K562 (cell line): ENCODE data around the gene ADARB2. TPM values are rescaled to one million over a fixed set of nuclear protein-coding genes. Genes with fewer than 3 reads are reported as not detected.

Experiments
- ATAC-seq: fragments of 200-7000 bp; cut with Tn5 transposase; 3 replicates; pipeline ENCODE4 v1.9.1; 2020; ENCODE audit warnings: moderate library complexity
- BruUV-seq: library from RNA; stranded (reverse); fragments of 400-500 nt; replicated peaks from 2 replicates; lab custom pipeline; 2021; lab: Mats Ljungman, UMichigan
- CTCF ChIA-PET: fragments of 300-600 bp; formaldehyde crosslinking; extraction: SDS; loops from one replicate; lab custom pipeline; 2021; ENCODE audit warnings: low intra/inter-chr PET ratio; lab: Yijun Ruan, JAX
- POLR2A ChIA-PET: fragments of 300-600, 350-650 bp; sonication (Branson Sonifier 250); formaldehyde crosslinking; extraction: SDS; loops from one replicate; lab custom pipeline; 2021; ENCODE audit warnings: antibody characterized with exemption, inconsistent platforms; lab: Yijun Ruan, JAX
- DNase-seq, 4 experiments: peaks; one replicate each; pipeline versions ENCODE4 v3.0.0 to v3.0.0-alpha.2; 2011 to 2018; ENCODE audit warnings: low spot score in 3 of 4, mixed read lengths in 3 of 4; ENCODE audit errors: extremely low read depth in 1 of 4
- FAIRE-seq: peaks from 2 replicates; lab custom pipeline; 2011; peaks lifted over from hg19 to GRCh38; lab: Jason Lieb, UNC
- H2AFZ ChIP-seq: 2 replicates; pipeline ENCODE4 v1.6.0; 2011; ENCODE audit warnings: low read depth, low read length, control low read depth, inconsistent platforms
- H3K27ac ChIP-seq: fragments of 200-600 bp; 3 replicates; pipeline ENCODE4 v1.8.0; 2011; ENCODE audit warnings: low read depth, mild to moderate bottlenecking, control low read depth, inconsistent platforms, low read length, moderate library complexity, mixed read lengths; ENCODE audit errors: extremely low read depth
- H3K27me3 ChIP-seq, 2 experiments: fragments of 300-600 bp in 1 of 2; 2 replicates in 1 of 2; 3 replicates in 1 of 2; pipeline versions ENCODE4 v1.6.0 to v1.8.0; 2011; ENCODE audit warnings: inconsistent platforms in 2 of 2, low read length in 2 of 2, mild to moderate bottlenecking in 1 of 2, mixed read lengths in 1 of 2, moderate library complexity in 1 of 2; ENCODE audit not compliant: control insufficient read depth in 2 of 2, insufficient read depth in 2 of 2
- H3K36me3 ChIP-seq: fragments of 300-600 bp; 3 replicates; pipeline ENCODE4 v1.8.0; 2011; ENCODE audit warnings: mild to moderate bottlenecking, low read length, inconsistent platforms; ENCODE audit not compliant: control insufficient read depth, insufficient read depth
- H3K4me1 ChIP-seq, 2 experiments: fragments of 200-600 bp in 1 of 2; replicated peaks in 1 of 2; 2 replicates in 1 of 2; 3 replicates in 1 of 2; pipeline versions ENCODE4 v1.5.1 to v1.8.0; 2011; ENCODE audit warnings: inconsistent platforms in 2 of 2, low read length in 2 of 2, mild to moderate bottlenecking in 1 of 2, mixed read lengths in 1 of 2, moderate library complexity in 1 of 2; ENCODE audit not compliant: control insufficient read depth in 2 of 2, insufficient read depth in 2 of 2
- H3K4me2 ChIP-seq: 2 replicates; pipeline ENCODE4 v1.6.1; 2011; ENCODE audit warnings: low read length, control low read depth, inconsistent platforms, mixed read lengths; ENCODE audit not compliant: insufficient read depth
- H3K4me3 ChIP-seq: fragments of 200-600 bp; sonication (generic), shearing (Covaris generic); 2 replicates; pipeline ENCODE4 v1.5.1; 2016; ENCODE audit warnings: control low read depth, inconsistent platforms
- H3K79me2 ChIP-seq: fragments of 200-600 bp; 3 replicates; pipeline ENCODE4 v1.8.0; 2011; ENCODE audit warnings: low read length, inconsistent platforms; ENCODE audit not compliant: control insufficient read depth, insufficient read depth
- H3K9ac ChIP-seq, 2 experiments: 2 replicates each; pipeline versions ENCODE4 v1.6.0 to v1.6.1; 2011; ENCODE audit warnings: low read depth in 2 of 2, low read length in 2 of 2, control low read depth in 1 of 2, inconsistent platforms in 1 of 2, mild to moderate bottlenecking in 1 of 2, mixed read lengths in 1 of 2; ENCODE audit not compliant: insufficient read depth in 1 of 2
- H3K9me1 ChIP-seq: one replicate; pipeline ENCODE4 v1.6.0; 2011; ENCODE audit warnings: inconsistent platforms, mild to moderate bottlenecking, low read length, moderate library complexity; ENCODE audit not compliant: control insufficient read depth, insufficient read depth
- H3K9me3 ChIP-seq: replicated peaks from 2 replicates; pipeline ENCODE4 v1.5.1; 2011; ENCODE audit warnings: low read depth, low read length, inconsistent platforms; ENCODE audit not compliant: control insufficient read depth, insufficient read depth
- H4K20me1 ChIP-seq: replicated peaks from 2 replicates; pipeline ENCODE4 v1.6.1; 2011; ENCODE audit warnings: low read length, inconsistent platforms, mixed read lengths; ENCODE audit not compliant: control insufficient read depth, insufficient read depth
- CEBPB ChIP-seq: fragments of 450-650 bp; IDR thresholded peaks from 2 replicates; pipeline ENCODE4 v1.6.1; 2016; ENCODE audit warnings: missing genetic modification characterization, missing compliant biosample characterization
- NFIC ChIP-seq: fragments of 450-650 bp; IDR thresholded peaks from 2 replicates; pipeline ENCODE4 v1.6.1; 2017; ENCODE audit warnings: mild to moderate bottlenecking, inconsistent platforms
- ZNF431 ChIP-seq: sonication (generic); formaldehyde crosslinking; IDR thresholded peaks from 2 replicates; pipeline ENCODE4 v1.8.0; 2022; ENCODE audit warnings: mild to moderate bottlenecking, missing genetic modification reagents
- WGBS: fragments of 100-300 bp; shearing (Covaris generic); methylation state at CpG from one replicate; pipeline ENCODE4 v1.1.6; 2016; ENCODE audit warnings: low coverage, mixed read lengths; ENCODE audit not compliant: insufficient coverage; ENCODE audit errors: missing lambda C conversion rate; 5-methylcytosine and 5-hydroxymethylcytosine counted together
- in situ Hi-C: fragments of 300-500 bp; cut with MboI; formaldehyde crosslinking; loops from 4 replicates; pipeline ENCODE4 v1.15.0; 2018; ENCODE audit warnings: inconsistent platforms, mixed read lengths
- intact Hi-C: fragments of 100-400 bp; cut with micrococcal nuclease; formaldehyde crosslinking; loops from 2 replicates; pipeline ENCODE4 v1.14.2; 2022
- polyA plus RNA-seq, 8 experiments: library from polyadenylated mRNA; depleted of rRNA in 4 of 8; stranded (reverse) in 5 of 8; unstranded in 3 of 8; fragments of >200 nt; fragmentation: Nextera tagmentation in 2 of 8; fragmentation: Illumina TruSeq in 1 of 8; extraction: Ambion mirVana in 2 of 8; extraction: Trizol in 1 of 8; gene quantifications; 2 replicates each; pipeline versions ENCODE4 v1.2.1 to v1.2.3, GENCODE V29; 2011 to 2014; ENCODE audit warnings: inconsistent platforms in 1 of 8, missing spikeins in 1 of 8
- total RNA-seq, 7 experiments: library from RNA; depleted of rRNA in 6 of 7; stranded (reverse); fragments of >200 nt in 6 of 7; fragmentation: Illumina TruSeq in 2 of 7; extraction: Trizol in 2 of 7; gene quantifications; 2 replicates each; pipeline versions ENCODE4 v1.2.1 to v1.2.3, GENCODE V29; 2011 to 2021; ENCODE audit warnings: low replicate concordance in 1 of 7

The ADARB2 gene
- total and polyA plus RNA-seq, 9 of the 15 experiments (the other 6 are each of a cell fraction or from before 2014, with no cell fraction given), result not detected

- no peak for TF ChIP-seq ZNF431
- Histone ChIP-seq H2AFZ (no peak overlapping the region), H3K27ac (no peak overlapping the region), H3K9me3 (no peaks in the 10 kb centered on the region), H3K27me3 (peaks cover 48 to 65% of the 10 kb centered on the region in 2 experiments), H3K9ac (no peak overlapping the region; a peak in 1 of 4 replicates), H3K4me2 (no peak overlapping the region), H4K20me1 (peaks cover 14% of the 10 kb centered on the region; the same call in 1 of the 2 replicates), H3K79me2 (no peaks in the 10 kb centered on the region), H3K36me3 (no peaks in the 10 kb centered on the region), H3K9me1 (no peaks in the 10 kb centered on the region), H3K4me1 (peaks cover 0 to 8% of the 10 kb centered on the region in 2 experiments; a peak in 2 of 5 replicates), H3K4me3 (no peak overlapping the region)
- FAIRE-seq (no peak), ATAC-seq (no peak), DNase-seq (no peak)
- CTCF ChIA-PET, result no interaction called here
- in situ Hi-C loops (no loop called here), intact Hi-C loops (no loop called here)
- no TSS peak for BruUV-seq
- WGBS, result 14% methylated on average over 22 of the region's 24 CpGs
- POLR2A ChIA-PET, result no interaction called here
Measured at GRCh38 chr10:1199897-1200721, 537.2 kb downstream of the ADARB2 start.

GRCh38 chr10:1199345-1199673 lies 538.0 kb downstream of the ADARB2 start:
- DNase-seq (no peak), ATAC-seq (no peak), FAIRE-seq (no peak)
- TF ChIP-seq NFIC, result peak; percentile 50
- no peak for TF ChIP-seq CEBPB
- H3K4me2 ChIP-seq, result no peak overlapping the region
- ChIA-PET POLR2A (no interaction called here), CTCF (no interaction called here)
- no peaks in the 10 kb centered on the region for H3K36me3 ChIP-seq
- no peaks in the 10 kb centered on the region for H3K9me3 ChIP-seq
- H3K27ac ChIP-seq, result no peak overlapping the region
- H3K4me3 ChIP-seq, result no peak overlapping the region
- H3K9ac ChIP-seq, result no peak overlapping the region; a peak in 1 of 4 replicates
- peaks cover 0 to 5% of the 10 kb centered on the region in 2 experiments; a peak in 2 of 5 replicates for H3K4me1 ChIP-seq
- in situ Hi-C loops (no loop called here), intact Hi-C loops (no loop called here)
- 6% methylated on average over 16 of the region's 17 CpGs for WGBS
- H3K9me1 ChIP-seq, result no peaks in the 10 kb centered on the region
- BruUV-seq, result no TSS peak
- no peaks in the 10 kb centered on the region for H3K79me2 ChIP-seq
- H4K20me1 ChIP-seq, result peaks cover 14% of the 10 kb centered on the region; the same call in 1 of the 2 replicates
- no peak overlapping the region for H2AFZ ChIP-seq
- peaks cover 48 to 57% of the 10 kb centered on the region in 2 experiments for H3K27me3 ChIP-seq
